Activated CD4-positive, CD25-positive, alpha-beta regulatory T cell treated with anti-CD3 and anti-CD28 coated beads, Interleukin-2, amount 50 U/mL, for 16 hours (primary cell): ENCODE results near the gene PTPRN.

ENCODE experiments used
- DNase-seq: peaks from one replicate; pipeline ENCODE4 v3.0.0-alpha.2; 2020; ENCODE audit warnings: low read depth, low spot score

PTPRN gene

GRCh38 chr2:219245148-219245898 lies 63.9 kb downstream of the PTPRN start, which contains the start of the genes GLB1L and STK16:
TSS of gene GLB1L (minus strand) at chr2:219245444. CDS start at chr2:219243573, 1,871 bp downstream.
TSS of gene STK16 (plus strand) at chr2:219245479. CDS start at chr2:219246000, 521 bp downstream.
- DNase-seq = peak; percentile 82

- no peak for DNase-seq
These were observed 64.4 kb downstream of the PTPRN start for GRCh38 chr2:219244789-219245147.

- no peak for DNase-seq
These were observed 65.9 kb downstream of the PTPRN start for GRCh38 chr2:219243291-219243761.
